HG03565 (cell line): ENCODE results near the gene EYA2.
"Not testable (repeated sequence)": the region's sequence is repeated elsewhere in the genome, so short reads cannot be mapped to it uniquely, and the experiment has no call there.

Experiments
- ATAC-seq: cut with Tn5 transposase; IDR thresholded peaks from one replicate; pipeline ENCODE4 v1.9.1; 2021; ENCODE audit warnings: mild to moderate bottlenecking, moderate library complexity; ENCODE audit not compliant: unreplicated experiment

EYA2 gene

DNA sequence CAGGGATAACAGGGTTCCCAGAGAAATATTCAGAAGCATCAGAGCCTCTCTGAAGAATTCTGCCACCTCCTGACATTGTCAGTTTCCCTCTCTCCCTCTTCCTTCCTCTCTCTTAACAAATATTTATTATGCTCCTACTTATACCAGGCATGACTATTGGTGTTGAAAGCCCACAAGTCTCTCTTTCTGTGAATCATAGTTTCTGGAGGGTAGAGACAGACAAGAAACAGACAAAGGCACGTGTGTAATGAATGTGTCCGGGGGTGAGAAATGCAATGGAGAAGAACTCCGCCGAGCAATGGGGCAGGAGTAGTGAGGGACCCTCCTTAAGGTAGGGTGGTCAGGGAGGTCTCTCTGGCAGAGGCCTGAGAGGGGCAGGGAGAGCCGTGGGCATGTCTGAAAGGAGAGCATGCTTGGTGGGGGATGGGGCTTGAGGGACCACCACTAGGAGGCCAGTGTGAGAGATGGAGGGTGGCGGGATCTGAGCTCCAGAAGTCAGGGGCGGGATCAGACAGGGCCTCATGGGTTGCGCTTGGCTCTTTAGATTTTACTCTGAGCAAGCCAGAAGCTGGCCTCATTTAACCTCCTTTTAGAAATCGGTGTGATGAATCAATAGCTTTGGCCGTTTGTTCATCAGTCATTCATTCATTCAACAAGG lies 57.3 kb downstream of the EYA2 start:
- ATAC-seq: no peak

GRCh38 chr20:46953596-46953995 lies 59.0 kb downstream of the EYA2 start:
- no peak for ATAC-seq

DNA sequence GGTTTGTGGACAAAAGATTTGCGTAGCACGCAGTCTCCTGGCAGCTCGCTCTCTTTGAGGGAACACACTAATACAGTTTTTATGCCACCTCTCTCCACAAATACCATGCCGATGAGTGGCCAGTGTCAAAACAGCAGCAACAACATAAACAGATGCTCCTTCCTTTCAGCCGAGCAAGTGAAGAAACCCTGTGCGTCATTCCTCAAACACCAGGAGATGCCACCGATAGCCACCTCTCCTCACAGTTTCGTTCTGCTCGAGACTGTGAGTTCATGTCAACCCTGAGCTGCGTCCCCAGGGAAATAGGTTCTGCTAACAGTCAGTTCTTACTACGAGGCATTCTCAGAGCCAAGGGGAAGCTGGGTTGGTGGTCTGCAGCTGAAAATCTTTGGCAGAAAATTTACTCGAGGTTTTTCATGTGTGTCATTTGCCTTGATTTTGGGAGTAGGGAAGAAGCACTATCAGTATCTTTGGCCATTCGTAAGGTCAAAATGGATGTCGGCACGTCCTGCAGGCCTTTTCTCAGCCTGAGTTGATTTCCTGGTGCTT lies 59.9 kb downstream of the EYA2 start:
- ATAC-seq: no peak

GRCh38 chr20:46955601-46956556 lies 61.2 kb downstream of the EYA2 start:
- ATAC-seq: no peak

DNA sequence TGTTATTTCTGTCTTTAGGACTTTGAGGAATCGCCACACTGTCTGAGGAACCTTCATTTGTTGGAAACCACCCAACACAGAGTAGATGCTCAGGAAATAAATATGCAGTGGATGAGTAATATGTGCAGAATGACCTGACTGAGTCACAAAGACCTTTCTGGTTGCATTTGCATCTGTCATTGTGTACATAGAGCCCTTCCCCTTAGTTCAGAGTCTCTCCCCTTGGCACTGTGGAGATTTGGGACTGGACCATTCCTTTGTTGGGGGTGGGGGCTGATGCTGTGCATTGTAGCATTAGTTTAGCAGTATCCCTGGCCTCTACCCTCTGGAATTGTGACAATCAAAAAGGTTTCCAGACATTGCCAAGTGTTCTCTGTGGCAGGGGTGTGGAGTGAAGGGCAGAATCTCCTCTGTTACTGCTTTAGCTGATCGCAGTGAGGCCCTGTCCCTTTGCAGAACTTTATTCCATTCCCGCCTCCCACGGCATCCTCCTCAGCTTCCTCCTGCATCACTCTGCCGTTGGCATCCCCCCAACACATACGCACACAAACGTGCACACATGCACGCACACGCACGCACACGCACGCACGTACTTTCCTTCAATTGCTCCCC lies 64.5 kb downstream of the EYA2 start:
- no peak for ATAC-seq

- no peak for ATAC-seq
Observed at GRCh38 chr20:46959821-46960220, 65.2 kb downstream of the EYA2 start.

- ATAC-seq: no peak
Observed at GRCh38 chr20:46960536-46960935, 65.9 kb downstream of the EYA2 start.

GRCh38 chr20:46961968-46962367 lies 67.3 kb downstream of the EYA2 start:
- not testable (repeated sequence) for ATAC-seq

GRCh38 chr20:46962452-46963195 lies 68.0 kb downstream of the EYA2 start:
- ATAC-seq: no peak

- ATAC-seq: no peak
Observed at GRCh38 chr20:46963196-46963529, 68.5 kb downstream of the EYA2 start.

DNA sequence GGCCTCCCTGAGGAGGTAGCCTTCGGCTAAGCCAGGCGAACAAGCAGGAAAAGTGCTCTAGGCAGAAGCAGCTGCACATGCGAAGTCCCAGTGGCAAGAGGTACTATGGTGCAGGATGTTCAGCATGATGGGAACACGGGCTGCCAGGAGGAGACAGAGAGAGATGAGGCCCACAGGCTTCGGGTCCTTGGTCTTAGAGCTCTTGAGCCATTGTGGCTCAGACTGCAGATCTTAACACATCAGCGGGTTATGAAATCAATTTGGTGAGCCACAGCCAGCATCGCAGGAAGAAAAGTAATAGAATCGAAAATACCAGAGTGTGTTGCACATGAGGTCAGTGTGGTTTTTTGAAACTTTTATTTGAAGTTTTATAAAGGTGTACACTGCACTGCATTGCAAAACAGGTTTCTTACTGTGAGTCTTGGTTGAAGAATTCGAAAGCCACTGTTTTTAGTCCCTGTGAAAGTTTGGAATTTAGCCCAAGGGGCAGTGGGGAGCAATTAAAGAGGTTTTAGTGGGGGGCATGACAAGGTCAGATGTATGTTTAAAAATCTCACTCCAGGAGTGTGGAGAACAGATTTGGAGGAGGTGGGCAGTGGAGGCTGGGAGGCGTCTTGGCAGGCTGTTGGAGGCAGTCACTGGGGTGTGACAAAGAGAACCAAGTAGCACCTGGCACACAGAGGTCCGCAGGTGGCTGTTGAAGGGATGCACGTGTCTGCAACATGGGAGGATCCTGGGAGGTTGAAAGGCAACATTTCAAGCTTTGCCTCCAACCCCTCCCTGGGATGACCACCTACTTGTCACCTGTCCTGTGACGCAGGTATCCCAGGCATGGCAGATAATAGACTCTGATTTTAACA lies 69.3 kb downstream of the EYA2 start:
- ATAC-seq: no peak

DNA sequence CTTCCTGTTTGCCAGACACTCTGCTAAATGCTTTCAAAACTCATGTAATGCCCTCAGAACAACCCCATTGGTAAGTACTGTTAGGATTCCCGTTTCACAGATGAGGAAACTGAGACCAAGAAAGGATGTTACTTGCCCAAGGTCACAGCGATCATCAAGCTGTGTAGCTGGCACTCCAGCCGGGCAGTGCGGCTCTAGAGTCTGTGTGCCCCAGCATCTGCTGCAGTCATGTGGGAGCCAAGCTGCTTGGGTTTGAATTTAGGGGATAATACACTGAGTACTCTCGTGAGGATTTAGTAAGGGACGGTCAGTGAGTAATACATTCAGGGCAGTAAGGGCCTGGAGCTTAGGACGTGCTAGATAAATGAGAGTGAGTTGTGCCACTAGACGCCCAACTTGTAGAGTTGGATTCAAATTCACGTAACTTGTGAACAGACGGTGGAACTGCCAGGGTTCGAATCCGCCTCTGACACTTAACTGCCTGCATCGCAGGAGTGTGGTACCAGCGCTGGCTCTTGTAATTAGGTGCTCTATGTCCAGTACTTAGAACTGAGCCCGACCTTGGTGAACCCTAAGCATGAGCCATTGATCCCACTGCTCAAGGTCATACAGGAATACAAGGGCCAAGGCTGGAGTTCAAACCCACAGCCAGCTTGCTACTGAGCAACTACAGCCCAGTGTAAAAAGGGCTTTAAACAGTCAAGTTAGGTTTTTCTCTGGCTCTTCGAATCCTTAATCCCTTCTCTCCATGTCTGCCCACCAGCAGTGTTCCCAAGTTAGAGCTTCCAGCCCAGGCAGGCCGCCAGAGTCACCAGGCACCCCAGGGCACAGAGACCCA lies 70.2 kb downstream of the EYA2 start:
- no peak for ATAC-seq

GRCh38 chr20:46965477-46965876 lies 70.8 kb downstream of the EYA2 start:
- no peak for ATAC-seq

GRCh38 chr20:46967646-46968045 lies 73.0 kb downstream of the EYA2 start:
- ATAC-seq: no peak

GRCh38 chr20:46970937-46971630 lies 76.4 kb downstream of the EYA2 start:
- no peak for ATAC-seq

DNA sequence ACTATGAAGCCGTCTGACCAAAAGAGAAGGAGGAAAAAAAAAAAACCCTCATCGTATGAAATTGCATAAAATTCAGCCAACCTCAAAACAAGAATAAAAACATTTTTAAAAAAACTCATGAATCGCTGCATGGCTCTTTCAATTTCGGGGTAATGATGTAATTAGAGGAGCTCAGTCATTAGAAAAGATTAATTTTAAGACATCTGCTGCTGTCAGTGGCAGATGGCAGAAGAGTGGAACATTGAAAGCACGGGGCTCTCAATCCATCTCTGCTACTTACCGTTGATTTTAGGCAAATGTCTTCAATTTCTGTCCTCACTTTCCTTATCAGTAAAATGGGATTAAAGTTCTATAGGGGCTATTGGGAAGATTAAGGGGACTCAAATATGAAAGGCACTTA lies 79.1 kb downstream of the EYA2 start:
- ATAC-seq: no peak

- ATAC-seq: no peak
Observed at GRCh38 chr20:46974669-46975434, 80.2 kb downstream of the EYA2 start.

- no peak for ATAC-seq
Observed at GRCh38 chr20:46975976-46976375, 81.3 kb downstream of the EYA2 start.
